ENCODE data around the gene CSNK2A1. TPM values are rescaled to one million over a fixed set of nuclear protein-coding genes. Genes with fewer than 3 reads are reported as not detected.

Gene CSNK2A1
- total RNA-seq, 1 donor from 2014 or later = 128 TPM

DNA sequence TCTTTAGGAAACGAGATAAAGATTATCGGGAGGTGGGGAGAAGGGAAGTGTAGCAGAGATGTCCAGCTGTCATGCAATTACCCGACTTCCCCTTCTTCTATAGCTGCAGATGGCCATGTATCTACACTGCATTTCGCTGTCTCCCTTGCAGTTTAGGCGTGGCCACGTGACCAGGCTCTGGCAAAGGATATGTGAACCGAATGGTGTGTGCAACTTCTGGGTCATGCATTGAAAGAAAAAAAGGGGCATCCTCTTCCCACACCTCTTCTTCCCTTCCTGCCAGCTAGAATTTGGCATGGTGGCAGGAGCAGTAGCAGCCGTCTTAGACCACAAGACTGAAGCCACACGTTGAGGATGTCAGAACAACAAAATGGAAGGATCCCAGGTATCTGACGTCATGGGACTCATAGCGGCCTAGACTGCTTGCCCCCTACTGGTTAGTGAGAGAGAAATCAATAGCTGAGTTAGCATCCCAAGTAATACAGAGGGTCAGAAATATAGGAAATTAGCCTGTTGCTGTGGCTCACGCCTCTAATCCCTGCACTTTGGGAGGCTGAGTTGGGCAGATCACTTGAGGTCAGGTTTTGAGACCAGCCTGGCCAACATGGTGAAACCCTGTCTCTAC is 33.7 kb upstream of the CSNK2A1 start:
- H3K4me1 Mint-ChIP-seq (ENCODE audit: unreplicated experiment) = peaks cover 46% of the 10 kb centered on the region
- peaks cover 9% of the 10 kb centered on the region for H3K27me3 Mint-ChIP-seq (ENCODE audit: unreplicated experiment)
- no peak overlapping the region for H3K4me3 Mint-ChIP-seq (ENCODE audit: unreplicated experiment)
- H3K9me3 Mint-ChIP-seq (ENCODE audit: unreplicated experiment) = no peaks in the 10 kb centered on the region
- H3K27ac Mint-ChIP-seq (ENCODE audit: unreplicated experiment) = no peak overlapping the region
- H3K36me3 Mint-ChIP-seq (ENCODE audit: low read depth, unreplicated experiment) = no peaks in the 10 kb centered on the region
- DNase-seq (ENCODE audit: low spot score) = no peak
- TF ChIP-seq, protein P1, sequence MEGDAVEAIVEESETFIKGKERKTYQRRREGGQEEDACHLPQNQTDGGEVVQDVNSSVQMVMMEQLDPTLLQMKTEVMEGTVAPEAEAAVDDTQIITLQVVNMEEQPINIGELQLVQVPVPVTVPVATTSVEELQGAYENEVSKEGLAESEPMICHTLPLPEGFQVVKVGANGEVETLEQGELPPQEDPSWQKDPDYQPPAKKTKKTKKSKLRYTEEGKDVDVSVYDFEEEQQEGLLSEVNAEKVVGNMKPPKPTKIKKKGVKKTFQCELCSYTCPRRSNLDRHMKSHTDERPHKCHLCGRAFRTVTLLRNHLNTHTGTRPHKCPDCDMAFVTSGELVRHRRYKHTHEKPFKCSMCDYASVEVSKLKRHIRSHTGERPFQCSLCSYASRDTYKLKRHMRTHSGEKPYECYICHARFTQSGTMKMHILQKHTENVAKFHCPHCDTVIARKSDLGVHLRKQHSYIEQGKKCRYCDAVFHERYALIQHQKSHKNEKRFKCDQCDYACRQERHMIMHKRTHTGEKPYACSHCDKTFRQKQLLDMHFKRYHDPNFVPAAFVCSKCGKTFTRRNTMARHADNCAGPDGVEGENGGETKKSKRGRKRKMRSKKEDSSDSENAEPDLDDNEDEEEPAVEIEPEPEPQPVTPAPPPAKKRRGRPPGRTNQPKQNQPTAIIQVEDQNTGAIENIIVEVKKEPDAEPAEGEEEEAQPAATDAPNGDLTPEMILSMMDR (IDR thresholded peaks at IDR 0.05; ENCODE audit: unreplicated experiment) = peak; percentile 34

DNA sequence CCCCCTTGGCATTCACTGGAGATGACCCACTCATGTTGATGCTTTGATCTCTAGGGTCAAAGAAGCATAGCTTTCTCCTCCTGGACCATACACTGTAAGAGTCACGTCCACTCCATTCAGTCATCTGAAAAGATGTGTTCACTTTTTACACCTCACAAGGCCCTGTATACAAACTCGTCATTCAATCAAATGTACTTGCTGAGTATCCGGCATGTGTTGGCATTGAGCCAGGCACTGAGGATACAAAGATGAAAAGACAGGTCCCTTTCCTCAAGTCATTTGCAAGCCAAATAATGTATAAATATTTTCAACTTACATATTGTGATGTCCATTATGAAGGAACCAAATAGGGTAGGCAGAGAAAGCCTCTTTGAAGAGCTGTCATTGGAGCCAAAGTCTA is 32.6 kb upstream of the CSNK2A1 start:
- DNase-seq (ENCODE audit: low spot score) = no peak
- TF ChIP-seq, protein P1 (IDR thresholded peaks at IDR 0.05; ENCODE audit: unreplicated experiment) = no peak
- no peaks in the 10 kb centered on the region for H3K36me3 Mint-ChIP-seq (ENCODE audit: low read depth, unreplicated experiment)
- H3K9me3 Mint-ChIP-seq (ENCODE audit: unreplicated experiment) = no peaks in the 10 kb centered on the region
- peaks cover 51% of the 10 kb centered on the region for H3K4me1 Mint-ChIP-seq (ENCODE audit: unreplicated experiment)
- no peak overlapping the region for H3K4me3 Mint-ChIP-seq (ENCODE audit: unreplicated experiment)
- H3K27ac Mint-ChIP-seq (ENCODE audit: unreplicated experiment) = no peak overlapping the region
- peaks cover 9% of the 10 kb centered on the region for H3K27me3 Mint-ChIP-seq (ENCODE audit: unreplicated experiment)

DNA sequence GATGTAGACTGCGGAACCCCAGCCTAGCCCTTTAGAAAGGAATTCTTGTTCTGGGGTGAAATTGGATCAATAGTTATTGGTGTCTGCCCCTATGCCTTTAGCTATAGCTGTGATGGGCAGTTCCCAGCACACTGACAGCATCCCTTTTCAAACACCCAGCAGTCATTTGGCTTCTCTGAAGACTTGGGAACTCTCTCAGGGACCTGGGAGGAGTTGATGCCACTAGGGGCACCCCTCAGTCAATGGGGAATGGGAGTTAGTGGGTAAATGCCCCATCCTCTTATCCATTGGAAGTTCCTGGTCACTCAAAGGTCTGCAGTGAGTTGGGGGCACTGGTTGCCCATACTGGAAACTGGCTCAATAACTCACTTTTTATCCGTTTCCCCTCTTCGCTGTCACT is 31.6 kb upstream of the CSNK2A1 start:
- TF ChIP-seq, protein P1 (IDR thresholded peaks at IDR 0.05; ENCODE audit: unreplicated experiment) = no peak
- H3K9me3 Mint-ChIP-seq (ENCODE audit: unreplicated experiment) = no peaks in the 10 kb centered on the region
- no peaks in the 10 kb centered on the region for H3K36me3 Mint-ChIP-seq (ENCODE audit: low read depth, unreplicated experiment)
- H3K4me1 Mint-ChIP-seq (ENCODE audit: unreplicated experiment) = peaks cover 51% of the 10 kb centered on the region
- peaks cover 9% of the 10 kb centered on the region for H3K27me3 Mint-ChIP-seq (ENCODE audit: unreplicated experiment)
- no peak for DNase-seq (ENCODE audit: low spot score)
- peak overlapping the region; percentile 93 for H3K27ac Mint-ChIP-seq (ENCODE audit: unreplicated experiment)
- H3K4me3 Mint-ChIP-seq (ENCODE audit: unreplicated experiment) = peak overlapping the region; percentile 2

DNA sequence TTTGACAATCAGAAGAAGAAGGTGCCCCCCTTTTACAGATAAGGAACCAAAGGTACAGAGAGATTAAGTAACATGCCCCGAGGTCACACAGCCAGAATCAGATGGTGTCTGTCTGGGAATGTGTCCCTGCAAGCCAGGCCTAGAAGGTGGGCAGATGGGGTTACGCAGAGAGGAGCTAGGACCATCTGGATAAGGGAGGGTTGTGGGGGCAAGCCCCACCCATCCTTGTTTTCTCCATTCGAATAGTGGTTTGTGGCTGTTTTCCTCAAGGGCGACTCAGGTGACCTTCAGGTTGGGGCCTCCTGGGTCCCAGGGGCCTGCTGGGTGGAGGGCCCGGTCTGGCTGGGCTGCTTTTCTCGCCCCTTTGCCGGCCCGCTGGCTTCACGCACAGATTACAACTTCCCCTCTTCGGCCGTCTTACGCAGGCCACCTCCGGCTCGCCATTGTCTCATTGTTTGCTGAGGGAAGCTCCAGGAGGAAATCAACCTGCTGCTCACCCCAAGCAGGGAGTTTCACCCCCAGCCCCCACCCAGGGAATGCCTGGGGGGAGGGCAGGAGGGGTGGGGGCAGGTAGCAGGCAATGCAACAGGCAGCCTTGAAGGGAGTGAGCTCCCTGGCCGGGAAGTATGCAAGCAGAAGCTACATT is 30.8 kb upstream of the CSNK2A1 start:
- Mint-ChIP-seq H3K36me3 (ENCODE audit: low read depth, unreplicated experiment) (no peaks in the 10 kb centered on the region), H3K4me3 (ENCODE audit: unreplicated experiment) (no peak overlapping the region), H3K27me3 (ENCODE audit: unreplicated experiment) (peaks cover 9% of the 10 kb centered on the region), H3K9me3 (ENCODE audit: unreplicated experiment) (no peaks in the 10 kb centered on the region), H3K4me1 (ENCODE audit: unreplicated experiment) (peaks cover 55% of the 10 kb centered on the region), H3K27ac (ENCODE audit: unreplicated experiment) (peak overlapping the region; percentile 93)
- TF ChIP-seq, protein P1 (IDR thresholded peaks at IDR 0.05; ENCODE audit: unreplicated experiment) = no peak
- DNase-seq (ENCODE audit: low spot score) = peak; percentile 62
